COLO829 (cell line): ENCODE measurements around the gene PAFAH2.
"Not testable (repeated sequence)": the region's sequence is repeated elsewhere in the genome, so short reads cannot be mapped to it uniquely, and the experiment has no call there.

Experiments
- DNase-seq: peaks from one replicate; pipeline ENCODE4 v3.0.0; 2012; ENCODE audit warnings: low spot score

PAFAH2 gene

DNA sequence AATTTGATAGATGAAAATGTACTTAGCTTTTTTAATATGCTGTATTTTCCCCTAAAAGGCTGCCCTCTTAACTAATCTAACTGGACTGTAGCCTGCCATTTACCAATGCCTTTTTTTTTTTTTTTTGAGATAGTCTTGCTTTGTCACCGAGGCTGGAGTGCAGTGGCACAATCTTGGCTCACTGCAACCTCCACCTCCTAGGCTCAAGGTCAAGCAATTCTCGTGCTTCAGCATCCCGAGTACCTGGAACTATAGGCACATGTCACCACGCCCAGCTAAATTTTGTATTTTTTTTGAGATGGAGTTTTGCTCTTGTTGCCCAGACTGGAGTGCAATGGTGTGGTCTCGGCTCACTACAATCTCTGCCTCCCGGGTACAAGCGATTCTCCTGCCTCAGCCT, 18.7 kb downstream of the PAFAH2 start:
- DNase-seq = no peak

DNA sequence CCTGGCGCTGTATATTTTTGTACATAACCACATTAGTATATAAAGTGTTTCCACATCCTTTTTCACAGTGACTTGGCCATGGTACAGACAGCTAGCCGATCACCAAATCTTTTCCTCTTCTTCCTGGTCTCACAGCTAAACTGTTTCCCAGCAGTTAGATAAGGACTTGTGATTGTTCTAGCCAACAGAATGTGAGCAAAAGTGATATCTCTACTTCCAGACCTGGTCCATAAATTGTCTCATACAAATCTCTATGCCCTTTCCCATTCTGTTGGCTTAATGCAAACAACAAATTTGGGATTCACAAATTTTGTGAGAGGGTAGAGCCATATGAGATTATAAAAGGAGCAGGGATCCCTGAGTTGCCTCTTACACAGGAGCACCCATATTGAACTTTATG, 19.5 kb downstream of the PAFAH2 start:
- DNase-seq = no peak

DNA sequence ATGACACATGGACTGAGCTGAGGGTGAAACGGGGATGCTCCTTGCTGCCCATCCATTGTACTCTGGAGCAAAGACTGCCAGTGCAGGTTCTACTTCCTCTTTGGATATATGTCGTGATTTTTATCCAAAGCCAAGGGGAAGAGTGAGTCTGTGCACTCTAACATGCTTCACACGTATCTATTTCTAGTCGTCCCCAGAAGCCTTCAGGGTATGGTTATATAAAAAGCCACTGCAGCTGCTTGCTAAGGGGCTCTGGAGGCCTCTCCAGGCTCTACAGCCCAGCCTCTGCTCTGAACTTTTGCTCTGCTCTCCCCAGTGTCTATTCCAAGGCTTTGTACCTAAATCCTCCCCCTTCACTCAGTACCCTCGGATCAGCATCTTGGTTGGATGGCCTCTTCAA, 20.1 kb downstream of the PAFAH2 start:
- no peak for DNase-seq

DNA sequence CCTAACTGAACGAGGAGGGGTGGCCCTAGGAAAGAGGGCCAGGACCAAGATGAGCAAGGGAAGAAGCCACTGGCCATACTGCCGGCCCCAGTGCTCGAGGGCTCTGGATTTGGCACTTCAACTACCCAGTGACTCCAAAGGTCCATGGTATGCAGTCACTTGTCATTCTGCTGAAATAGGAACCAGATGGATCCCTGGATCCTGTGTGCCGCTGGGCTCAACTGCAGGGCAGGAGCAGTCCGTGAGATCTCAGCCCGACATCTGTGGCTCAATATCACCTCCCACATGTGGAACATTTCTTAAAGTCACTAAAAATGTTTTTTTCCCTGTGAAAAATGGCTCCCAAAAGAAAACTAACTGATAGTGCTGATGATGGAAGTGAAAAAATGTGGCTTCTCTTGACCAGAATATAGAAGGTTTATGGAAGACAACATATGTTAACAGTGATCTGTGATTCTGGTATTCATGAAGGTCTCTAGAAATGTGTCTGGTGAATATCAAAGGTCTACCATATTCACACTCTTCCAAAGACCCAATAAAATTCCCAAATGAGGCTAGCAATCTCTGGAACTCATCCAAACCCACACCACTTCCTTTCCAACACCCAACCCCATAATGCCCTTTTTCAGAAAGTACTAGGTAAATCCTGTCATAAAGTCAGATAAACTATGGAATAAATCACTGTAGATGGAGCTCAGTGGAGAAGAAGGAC, 24.1 kb downstream of the PAFAH2 start:
- no peak for DNase-seq

DNA sequence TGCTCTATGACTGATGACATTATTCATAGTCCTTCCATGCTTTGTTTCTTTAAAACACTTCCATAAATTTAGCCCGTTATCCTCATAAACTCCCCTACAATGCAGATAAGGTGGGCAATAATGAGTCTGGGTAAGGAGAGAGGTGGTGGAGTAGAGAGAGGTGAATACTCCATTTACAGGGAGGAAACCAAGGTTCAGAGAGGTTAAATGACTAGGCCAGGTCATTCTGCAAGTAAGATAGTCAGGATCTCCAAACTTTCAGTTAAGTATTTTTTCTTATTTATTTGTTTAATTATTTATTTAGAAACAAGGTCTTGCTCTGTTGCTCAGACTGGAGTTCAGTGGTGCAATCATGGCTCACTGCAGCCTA, 26.1 kb downstream of the PAFAH2 start:
- no peak for DNase-seq

DNA sequence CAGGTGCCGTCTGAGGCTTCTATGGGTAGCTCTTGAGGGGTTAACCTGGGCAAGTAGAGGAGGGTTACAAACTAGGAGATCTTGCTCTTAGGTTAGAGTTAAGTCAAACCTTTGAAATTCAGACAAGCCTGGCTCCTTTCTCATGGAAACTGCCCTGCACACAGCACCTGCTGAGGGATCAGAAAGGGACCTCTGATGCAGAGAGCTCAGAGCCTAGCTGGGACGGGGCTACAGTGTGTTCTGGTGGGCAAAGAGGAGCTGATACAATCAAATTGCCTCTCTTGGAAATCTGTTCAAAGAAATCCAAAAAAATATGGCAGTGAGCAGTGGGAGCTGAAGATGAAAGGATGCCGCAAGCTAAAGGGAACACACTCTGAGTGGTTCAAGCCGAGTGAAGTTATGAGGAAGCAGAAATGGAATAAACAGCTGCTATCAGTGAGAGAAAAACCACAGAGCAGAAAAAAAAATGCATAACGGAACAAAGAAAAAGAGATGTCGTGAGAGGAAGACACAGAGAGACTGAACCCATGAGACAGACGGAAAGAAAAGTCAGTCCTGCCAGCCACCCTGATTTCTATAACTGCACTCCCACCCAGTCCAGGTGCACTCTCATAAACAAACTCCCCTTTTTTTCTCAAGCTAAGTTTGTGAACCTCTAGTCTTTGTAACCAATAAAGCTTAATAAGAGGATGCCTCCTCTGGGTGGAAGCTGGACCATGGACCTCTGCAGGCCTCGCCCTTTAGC, 26.6 kb downstream of the PAFAH2 start:
- DNase-seq = no peak

DNA sequence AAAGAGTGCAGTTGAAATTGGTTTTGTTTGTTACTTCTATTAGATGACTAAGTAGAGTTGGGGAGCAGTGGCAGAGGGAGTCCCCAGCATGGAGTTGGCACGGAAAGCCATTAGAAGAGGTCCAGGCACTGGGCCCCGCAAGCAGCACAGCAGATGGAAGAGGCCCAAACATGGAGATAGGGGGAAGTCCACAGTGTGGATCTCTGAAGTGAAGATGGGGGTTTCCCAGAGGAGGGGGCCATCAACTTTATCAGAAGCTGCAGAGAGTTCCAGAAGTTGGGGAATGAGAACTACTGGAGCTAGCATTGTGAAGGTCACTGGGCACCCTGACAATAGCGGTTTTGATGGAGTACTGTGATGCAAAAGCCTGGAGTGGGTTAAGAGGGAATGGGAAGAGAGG, 30.6 kb downstream of the PAFAH2 start:
- DNase-seq = no peak

DNA sequence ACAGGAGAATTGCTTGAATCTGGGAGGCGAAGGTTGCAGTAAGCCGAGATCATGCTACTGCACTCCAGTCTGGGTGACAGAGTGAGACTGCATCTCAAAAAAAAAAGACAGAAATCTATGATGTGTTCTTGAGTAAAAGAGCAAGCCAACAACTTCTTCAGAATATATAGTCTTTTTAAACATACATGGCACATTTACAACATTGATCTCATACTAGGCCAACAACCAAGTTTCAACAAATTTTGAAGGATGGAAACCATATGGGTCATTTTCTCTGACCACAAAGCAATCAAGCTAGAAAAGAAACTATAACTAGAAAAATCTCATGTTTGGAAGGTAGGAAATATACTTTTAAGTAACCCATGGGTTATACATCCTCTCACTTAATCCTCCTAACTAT, 38.3 kb downstream of the PAFAH2 start:
- DNase-seq = no peak

DNA sequence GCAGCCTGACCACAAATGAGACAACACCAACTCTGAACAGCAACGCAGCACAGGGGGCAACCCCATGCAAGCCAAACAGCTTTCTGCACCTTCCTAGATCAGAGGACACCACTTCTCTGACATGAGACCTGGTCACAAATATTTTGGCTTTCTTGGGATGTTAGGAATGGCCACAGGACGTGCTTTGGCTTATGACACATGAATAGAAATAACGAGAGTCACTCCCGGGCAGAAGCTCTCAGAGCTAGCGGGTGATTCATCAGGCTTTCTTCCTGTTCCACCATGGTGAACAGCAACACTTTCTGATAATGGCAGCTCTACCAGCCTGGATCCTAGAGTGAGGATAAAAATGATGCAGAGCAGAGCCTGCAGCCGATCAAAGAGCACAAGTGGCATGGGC, 39.4 kb downstream of the PAFAH2 start:
- no peak for DNase-seq

DNA sequence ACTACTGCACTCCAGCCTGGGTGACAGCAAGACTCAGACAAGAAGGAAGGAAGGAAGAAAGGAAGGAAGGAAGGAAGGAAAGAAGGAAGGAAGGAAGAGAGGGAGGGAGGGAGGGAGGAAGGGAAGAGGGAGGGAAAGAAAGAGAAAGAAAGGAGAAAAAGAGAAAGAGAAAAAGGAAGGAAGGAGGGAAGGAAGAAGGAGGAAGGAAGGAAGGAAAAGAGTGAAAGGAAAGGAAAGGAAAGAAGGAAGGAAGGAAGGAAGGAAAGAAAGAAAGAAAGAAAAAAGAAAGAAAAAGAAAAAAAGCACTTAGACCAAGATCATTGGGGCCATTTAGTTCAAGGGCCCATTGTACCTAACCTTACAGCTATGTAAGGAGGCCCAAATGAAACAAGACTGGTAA, 42.3 kb downstream of the PAFAH2 start:
- DNase-seq = no peak

DNA sequence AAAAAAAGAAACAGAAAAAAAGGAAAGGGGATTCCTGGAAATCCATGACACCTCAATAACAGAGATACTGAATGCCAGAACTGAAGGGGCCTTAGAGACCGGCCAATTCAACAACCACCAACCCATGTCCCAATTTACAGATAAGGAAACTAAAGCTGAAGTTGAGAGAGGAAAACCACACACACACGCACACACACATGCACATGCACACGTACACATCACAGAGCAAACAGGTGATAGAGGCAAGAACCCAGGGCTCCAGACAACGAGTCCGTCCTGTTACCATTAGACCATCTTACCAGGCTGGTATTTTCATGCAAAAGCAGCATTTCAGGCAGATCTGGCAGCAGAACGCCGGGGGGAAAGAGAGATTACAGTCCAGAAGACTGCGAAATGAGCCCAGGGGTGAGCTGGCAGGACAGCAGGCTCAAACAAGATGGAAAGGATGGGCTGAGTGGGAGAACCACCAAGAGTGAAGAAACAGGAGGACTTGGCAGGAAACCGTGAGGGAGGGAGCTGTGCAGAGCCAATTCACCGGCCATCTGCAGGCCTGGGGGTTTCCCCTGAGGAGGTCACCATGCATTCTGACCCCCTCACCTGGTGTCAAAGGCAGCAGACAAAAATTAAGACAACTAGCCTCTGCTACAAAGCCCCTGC, 43.5 kb downstream of the PAFAH2 start:
- no peak for DNase-seq

DNA sequence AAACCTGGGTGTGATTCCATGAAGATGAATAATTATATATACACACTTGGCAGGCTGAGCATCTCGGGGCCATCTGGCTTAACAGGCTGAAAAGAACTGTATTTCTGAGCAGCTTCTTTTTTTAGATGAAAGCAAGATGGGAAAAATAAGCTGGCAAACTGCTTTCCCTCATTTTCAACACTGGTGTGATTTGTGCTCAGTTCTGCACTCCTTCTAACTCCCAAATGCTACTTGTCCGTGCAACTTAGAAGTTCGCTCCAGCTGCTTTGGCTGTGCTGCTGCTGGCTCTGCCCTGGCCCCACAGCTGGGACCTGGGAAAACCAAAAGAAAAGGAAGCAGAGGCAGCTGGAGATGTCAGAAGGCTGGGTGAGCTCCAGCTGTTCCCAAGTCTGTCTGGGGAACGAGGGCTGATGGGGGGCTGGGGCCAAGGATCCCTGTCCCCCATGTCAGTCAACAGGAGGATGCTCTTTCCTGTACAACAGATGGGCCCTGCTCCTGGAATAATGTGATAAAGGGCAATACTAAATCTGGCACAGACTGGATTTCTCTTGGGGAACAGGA, 44.9 kb downstream of the PAFAH2 start:
- DNase-seq = no peak

DNA sequence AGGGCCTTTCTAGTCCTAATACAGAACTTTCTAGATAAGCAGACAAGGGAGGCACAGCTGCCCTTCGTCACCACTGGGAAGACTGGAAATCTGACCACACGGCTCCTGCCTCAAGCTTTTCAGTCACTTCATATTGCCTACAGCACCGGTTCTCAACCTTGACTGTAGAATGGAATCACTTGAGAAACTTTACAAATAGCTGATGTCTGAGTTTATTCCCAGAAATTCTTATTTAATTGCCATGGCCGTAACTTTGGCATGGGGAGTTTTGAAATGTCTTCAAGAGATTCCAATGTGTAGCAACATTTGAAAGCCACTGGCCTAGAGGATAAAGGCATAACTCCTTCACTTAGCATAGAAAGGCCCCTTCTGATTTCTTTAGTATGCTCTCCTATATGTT, 49.2 kb downstream of the PAFAH2 start:
- DNase-seq = no peak

DNA sequence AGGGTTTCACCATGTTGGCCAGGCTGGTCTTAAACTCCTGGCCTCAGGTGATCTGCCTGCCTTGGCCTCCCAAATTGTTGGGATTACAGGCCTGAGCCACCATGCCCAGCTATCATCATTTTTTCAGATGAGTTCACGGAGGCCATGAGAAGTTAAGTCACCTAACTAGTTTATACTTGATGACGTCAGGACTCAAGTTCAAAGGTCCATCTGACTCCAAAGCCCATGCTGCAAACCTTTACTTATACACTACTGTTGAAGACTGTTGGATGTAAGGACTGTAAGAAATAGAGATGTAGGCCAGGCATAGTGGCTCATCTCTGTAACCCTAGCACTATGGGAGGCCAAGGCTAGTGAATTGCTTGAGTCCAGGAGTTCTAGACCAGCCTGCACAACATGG, 50.8 kb downstream of the PAFAH2 start:
- no peak for DNase-seq

DNA sequence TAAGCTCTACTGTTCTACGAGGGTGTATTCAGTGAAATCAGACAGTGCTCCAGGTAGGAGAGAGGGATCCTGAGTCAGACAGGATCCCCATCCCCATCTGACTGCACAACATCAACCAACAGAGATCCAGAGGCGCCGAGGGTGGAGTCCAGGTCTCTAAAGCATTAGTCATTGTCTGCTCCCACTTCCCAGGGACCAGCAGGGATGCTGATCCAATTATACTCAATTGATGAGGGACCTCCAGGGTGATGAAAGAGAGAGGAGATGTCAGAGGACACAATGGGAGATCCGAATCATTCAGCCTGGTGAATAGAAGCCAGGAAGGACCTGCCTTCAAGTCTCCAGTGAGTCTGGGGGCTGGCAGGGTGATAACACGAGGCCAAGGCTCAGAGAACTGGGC, 52.1 kb downstream of the PAFAH2 start:
- DNase-seq = no peak

DNA sequence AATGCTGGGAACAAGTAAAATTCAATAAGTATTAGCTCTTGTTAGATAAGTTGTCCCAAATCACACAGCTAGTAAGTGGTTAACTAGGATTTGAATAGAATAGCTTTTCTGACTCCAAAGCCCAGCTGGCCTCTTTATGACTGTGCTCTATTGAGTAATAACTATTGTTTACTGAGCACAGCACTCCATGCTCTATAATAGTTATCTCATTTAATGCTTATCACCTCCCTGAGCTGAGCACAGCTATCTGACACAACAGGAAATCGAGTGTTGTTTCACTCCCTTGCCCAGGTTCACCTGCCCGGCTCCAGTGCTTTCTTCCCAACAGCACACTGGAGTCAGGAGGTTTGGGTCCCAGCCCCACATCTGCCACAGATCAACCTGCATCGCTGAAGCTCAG, 52.9 kb downstream of the PAFAH2 start:
- no peak for DNase-seq

DNA sequence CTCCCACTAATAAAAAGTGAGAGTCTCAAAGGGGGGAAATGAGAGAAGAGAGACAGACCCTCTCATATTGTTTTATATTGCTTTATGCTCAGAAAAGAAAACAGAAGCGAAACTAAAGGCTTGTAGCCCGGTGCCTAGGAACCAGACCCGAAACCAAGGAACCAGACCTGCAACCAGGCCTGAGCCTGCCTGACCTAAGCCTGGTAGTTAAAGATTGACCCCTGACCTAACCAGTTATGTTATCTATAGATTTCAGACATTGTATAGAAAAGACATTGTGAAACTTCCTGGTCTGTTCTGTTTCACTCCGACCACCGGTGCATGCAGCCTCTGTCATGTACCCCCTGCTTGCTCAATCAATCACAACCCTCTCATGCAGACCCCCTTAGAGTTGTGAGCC, 54.4 kb downstream of the PAFAH2 start:
- not testable (repeated sequence) for DNase-seq

DNA sequence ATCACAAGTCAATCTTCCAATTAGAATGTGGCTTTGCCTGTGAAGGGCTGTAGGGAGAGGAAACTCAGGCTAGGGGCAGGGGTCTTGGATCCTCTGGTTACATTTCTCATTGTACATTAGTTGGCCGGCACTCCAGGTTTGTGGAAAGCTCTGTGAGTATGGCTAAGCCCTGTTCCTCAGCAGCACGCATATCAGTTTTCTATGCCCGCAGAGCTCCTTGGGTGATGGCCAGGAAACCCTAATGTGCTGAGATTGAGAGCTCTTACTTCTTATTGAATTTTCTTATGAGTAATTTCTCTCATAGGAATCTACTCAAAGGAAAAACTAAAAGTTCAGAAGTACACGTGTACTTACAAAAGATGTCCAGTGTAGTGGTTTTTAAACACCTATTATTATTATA, 60.9 kb downstream of the PAFAH2 start:
- DNase-seq = no peak

DNA sequence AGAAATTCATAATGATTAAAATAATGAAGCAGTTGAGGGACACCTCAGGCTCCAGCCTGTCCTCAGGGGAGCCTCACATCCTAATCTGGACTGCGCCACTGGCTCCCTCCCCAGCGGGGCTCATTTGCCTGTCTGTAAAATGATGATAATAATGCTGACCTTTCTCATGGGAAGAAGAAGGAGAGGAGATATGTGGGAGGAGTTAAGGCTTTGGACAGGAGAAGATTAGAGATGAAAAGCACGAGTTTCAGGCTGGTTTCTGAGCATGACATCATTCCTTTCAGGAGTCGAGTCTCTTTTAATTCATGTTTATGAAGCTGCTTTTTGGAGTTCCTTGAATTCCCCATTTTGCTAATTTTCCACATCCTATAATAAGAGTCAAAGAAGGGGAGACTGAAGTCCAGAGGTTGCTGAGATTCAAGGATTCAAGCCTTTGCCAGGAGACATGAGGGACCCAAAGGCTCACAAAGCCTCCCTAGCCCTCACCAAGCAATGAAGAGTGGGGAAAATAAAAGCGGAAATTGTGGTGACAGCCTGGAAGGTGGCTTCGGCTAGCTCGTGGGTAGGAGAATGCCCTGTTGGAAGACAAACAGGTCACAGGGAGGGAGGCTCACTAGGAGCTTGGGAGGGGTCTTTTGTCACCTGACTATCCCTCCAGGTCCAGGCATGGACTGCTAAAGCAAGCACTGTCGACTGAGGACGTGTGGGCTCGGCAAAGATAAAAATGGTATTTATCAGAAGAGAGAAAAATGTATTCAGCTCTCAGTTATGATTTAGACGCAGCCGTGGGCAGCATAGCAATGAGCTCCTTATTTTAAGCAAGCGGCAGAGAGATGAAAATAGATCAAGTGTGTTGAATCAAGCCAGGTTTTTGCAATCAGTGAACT, 64.1 kb downstream of the PAFAH2 start:
- DNase-seq = peak; percentile 40

DNA sequence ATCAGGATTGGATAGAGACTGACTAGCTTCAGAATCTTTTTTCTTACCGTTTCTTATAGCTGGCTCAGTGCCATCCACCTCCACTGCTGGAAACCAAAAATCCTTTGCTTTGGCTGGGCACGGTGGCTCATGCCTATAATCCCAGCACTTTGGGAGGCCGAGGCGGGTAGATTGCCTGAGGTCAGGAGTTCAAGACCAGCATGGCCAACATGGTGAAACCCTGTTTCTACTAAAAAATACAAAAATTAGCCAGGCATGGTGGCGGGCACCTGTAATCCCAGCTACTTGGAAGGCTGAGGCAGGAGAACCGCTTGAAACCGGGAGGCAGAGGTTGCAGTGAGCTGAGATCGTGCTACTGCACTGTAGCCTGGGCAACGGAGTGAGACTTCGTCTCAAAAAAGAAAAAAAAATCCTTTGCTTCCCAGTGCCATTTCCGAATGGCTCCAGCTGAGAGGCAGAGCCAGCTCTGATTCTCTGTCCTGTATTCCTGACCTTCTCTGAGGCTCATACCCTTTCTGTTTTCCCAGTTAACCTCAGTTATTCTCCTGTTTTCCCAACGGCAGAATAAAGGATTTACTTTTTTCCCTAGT, 65.0 kb downstream of the PAFAH2 start:
- not testable (repeated sequence) for DNase-seq

DNA sequence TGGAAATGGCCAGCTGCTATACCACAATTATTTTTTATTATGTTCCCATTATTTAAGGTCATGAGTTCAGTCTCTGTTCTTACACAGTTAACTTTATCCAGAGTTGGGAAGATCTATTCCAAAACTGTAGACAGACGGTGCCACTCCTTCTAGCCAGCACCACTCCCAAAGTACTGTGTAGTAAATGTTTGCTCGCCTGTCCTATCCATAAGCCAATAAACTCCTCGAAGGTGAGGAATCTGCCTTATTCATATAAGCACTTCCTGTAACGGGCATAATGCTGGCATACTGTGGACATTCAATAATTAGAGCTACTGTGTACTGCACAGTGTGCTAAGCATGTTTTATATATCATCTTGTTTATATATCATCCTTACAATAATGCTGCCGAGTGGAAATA, 65.5 kb downstream of the PAFAH2 start:
- no peak for DNase-seq

DNA sequence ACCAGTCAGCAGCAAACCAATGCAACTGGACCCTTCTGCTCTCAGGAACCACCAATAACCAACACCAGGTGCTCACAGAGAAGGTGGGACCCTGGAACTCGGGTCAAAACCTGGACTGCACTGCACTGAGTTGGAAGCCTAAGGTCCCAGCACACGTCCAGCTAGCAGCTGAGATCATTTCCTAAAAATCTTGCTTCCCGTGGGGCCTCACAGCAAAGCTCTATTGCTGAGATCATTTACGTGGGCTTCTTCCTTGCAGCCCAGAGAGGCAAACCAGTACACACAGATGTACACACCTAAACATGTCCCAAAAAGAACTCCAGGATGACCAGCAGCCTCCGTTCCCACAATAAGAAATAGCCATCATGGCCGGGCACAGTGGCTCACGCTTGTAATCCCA, 68.8 kb downstream of the PAFAH2 start:
- no peak for DNase-seq
